Measurements from ENCODE around the gene WIPI1. TPM values are rescaled to one million over a fixed set of nuclear protein-coding genes. Genes with fewer than 3 reads are reported as not detected.

Gene WIPI1
- total RNA-seq, 2 donors from 2014 or later: 77.1 to 79.1 TPM

- intact Hi-C loops (cut with DNase I): no loop called here
- TF ChIP-seq CTCF (IDR thresholded peaks at IDR 0.05): no peak
- DNase-seq: no peak
- H3K4me3 ChIP-seq: no peak overlapping the region
- H3K27ac ChIP-seq: no peak overlapping the region
- no peaks in the 10 kb centered on the region for H3K4me1 ChIP-seq
- H3K9ac ChIP-seq (ENCODE audit: low read depth in 2 of 2, low read length in 2 of 2): no peak overlapping the region
- no peaks in the 10 kb centered on the region for H3K27me3 ChIP-seq
- peaks cover 7% of the 10 kb centered on the region for H3K36me3 ChIP-seq
- no peaks in the 10 kb centered on the region for H3K9me3 ChIP-seq
Observed at GRCh38 chr17:68425979-68426378, 31.3 kb downstream of the WIPI1 start.

- Histone ChIP-seq H3K27ac (no peak overlapping the region), H3K27me3 (no peaks in the 10 kb centered on the region), H3K36me3 (peaks cover 7% of the 10 kb centered on the region), H3K9me3 (no peaks in the 10 kb centered on the region), H3K4me3 (no peak overlapping the region), H3K4me1 (no peaks in the 10 kb centered on the region), H3K9ac (ENCODE audit: low read depth in 2 of 2, low read length in 2 of 2) (no peak overlapping the region)
- peak; percentile 34 for DNase-seq
- TF ChIP-seq CTCF (IDR thresholded peaks at IDR 0.05): no peak
- intact Hi-C loops (cut with DNase I): no loop called here
Observed at GRCh38 chr17:68424861-68425260, 32.4 kb downstream of the WIPI1 start.

GRCh38 chr17:68424203-68424602 lies 33.1 kb downstream of the WIPI1 start:
- Histone ChIP-seq H3K9ac (ENCODE audit: low read depth in 2 of 2, low read length in 2 of 2) (no peak overlapping the region), H3K9me3 (no peaks in the 10 kb centered on the region), H3K4me3 (no peak overlapping the region), H3K4me1 (no peaks in the 10 kb centered on the region), H3K36me3 (peaks cover 7% of the 10 kb centered on the region), H3K27me3 (no peaks in the 10 kb centered on the region), H3K27ac (no peak overlapping the region)
- DNase-seq: no peak
- no peak for TF ChIP-seq CTCF (IDR thresholded peaks at IDR 0.05)
- intact Hi-C loops (cut with DNase I): no loop called here

- H3K27me3 ChIP-seq: no peaks in the 10 kb centered on the region
- no peaks in the 10 kb centered on the region for H3K4me1 ChIP-seq
- H3K4me3 ChIP-seq: no peak overlapping the region
- intact Hi-C loops (cut with DNase I): no loop called here
- no peak overlapping the region for H3K27ac ChIP-seq
- TF ChIP-seq CTCF (IDR thresholded peaks at IDR 0.05): no peak
- DNase-seq: no peak
- H3K9ac ChIP-seq (ENCODE audit: low read depth in 2 of 2, low read length in 2 of 2): no peak overlapping the region
- no peaks in the 10 kb centered on the region for H3K9me3 ChIP-seq
- H3K36me3 ChIP-seq: no peaks in the 10 kb centered on the region
Observed at GRCh38 chr17:68423251-68423650, 34.0 kb downstream of the WIPI1 start.

GRCh38 chr17:68422821-68423220 lies 34.5 kb downstream of the WIPI1 start:
- Histone ChIP-seq H3K9me3 (no peaks in the 10 kb centered on the region), H3K4me3 (no peak overlapping the region), H3K27ac (no peak overlapping the region), H3K27me3 (no peaks in the 10 kb centered on the region), H3K9ac (ENCODE audit: low read depth in 2 of 2, low read length in 2 of 2) (no peak overlapping the region), H3K4me1 (no peaks in the 10 kb centered on the region), H3K36me3 (no peaks in the 10 kb centered on the region)
- no peak for DNase-seq
- no peak for TF ChIP-seq CTCF (IDR thresholded peaks at IDR 0.05)
- intact Hi-C loops (cut with DNase I): no loop called here

- TF ChIP-seq CTCF (IDR thresholded peaks at IDR 0.05): no peak
- Histone ChIP-seq H3K27me3 (no peaks in the 10 kb centered on the region), H3K36me3 (no peaks in the 10 kb centered on the region), H3K27ac (no peak overlapping the region), H3K9me3 (no peaks in the 10 kb centered on the region), H3K9ac (ENCODE audit: low read depth in 2 of 2, low read length in 2 of 2) (no peak overlapping the region), H3K4me3 (no peak overlapping the region), H3K4me1 (no peaks in the 10 kb centered on the region)
- intact Hi-C loops (cut with DNase I): no loop called here
- no peak for DNase-seq
Observed at GRCh38 chr17:68421486-68421885, 35.8 kb downstream of the WIPI1 start.

All from colonic mucosa (tissue), 4 donors.